ENCODE results near the gene SIVA1.

DNA sequence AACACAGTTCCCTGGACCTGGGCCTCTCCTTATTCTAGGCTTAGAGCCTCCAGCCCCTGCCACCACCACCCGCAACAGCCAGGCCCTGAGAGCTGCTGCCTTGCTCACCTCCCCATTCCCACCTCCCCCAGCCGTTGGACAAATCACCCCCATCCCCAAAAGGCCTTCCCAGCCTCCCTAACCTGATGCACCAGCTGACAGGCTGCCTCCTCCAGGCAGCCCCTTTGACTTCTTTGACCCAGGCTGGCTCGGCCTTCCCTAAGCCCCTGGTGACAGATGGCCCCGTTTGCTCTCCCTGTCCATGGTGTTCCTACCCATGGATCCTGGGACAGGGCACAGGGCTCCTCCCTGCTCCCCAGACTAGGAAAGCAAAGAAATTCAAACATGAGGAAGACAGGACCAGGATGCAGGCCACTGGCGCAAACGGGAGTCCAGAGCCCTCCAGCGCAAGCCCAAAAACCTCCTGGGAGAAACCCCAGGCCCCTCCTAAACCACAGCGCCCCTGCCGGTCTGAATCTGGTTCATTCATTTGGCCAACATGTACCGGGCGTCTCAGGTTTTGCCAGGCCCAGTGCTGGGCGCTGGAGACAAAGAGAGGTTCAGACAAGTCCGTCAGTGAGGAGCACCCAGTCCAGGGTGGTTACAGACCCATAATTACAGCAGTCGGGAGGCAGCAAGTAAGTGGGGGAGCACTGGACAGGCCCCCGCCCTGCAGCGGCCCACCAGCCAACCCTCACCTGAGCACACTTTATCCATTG is 40.2 kb downstream of the SIVA1 start:
- TF ChIP-seq, protein P1, sequence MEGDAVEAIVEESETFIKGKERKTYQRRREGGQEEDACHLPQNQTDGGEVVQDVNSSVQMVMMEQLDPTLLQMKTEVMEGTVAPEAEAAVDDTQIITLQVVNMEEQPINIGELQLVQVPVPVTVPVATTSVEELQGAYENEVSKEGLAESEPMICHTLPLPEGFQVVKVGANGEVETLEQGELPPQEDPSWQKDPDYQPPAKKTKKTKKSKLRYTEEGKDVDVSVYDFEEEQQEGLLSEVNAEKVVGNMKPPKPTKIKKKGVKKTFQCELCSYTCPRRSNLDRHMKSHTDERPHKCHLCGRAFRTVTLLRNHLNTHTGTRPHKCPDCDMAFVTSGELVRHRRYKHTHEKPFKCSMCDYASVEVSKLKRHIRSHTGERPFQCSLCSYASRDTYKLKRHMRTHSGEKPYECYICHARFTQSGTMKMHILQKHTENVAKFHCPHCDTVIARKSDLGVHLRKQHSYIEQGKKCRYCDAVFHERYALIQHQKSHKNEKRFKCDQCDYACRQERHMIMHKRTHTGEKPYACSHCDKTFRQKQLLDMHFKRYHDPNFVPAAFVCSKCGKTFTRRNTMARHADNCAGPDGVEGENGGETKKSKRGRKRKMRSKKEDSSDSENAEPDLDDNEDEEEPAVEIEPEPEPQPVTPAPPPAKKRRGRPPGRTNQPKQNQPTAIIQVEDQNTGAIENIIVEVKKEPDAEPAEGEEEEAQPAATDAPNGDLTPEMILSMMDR (IDR thresholded peaks at IDR 0.05; ENCODE audit: insufficient read depth, low read length, poor library complexity, severe bottlenecking), result peak; percentile 9
- TF ChIP-seq EZH2phosphoT487 (conservative IDR thresholded peaks at IDR 0.05; ENCODE audit: low read length), result no peak

Data from SU-DHL-6 (cell line).